ENCODE measurements around the gene HS6ST2.
"Not testable (repeated sequence)": the region's sequence is repeated elsewhere in the genome, so short reads cannot be mapped to it uniquely, and the experiment has no call there.

The HS6ST2 gene

DNA sequence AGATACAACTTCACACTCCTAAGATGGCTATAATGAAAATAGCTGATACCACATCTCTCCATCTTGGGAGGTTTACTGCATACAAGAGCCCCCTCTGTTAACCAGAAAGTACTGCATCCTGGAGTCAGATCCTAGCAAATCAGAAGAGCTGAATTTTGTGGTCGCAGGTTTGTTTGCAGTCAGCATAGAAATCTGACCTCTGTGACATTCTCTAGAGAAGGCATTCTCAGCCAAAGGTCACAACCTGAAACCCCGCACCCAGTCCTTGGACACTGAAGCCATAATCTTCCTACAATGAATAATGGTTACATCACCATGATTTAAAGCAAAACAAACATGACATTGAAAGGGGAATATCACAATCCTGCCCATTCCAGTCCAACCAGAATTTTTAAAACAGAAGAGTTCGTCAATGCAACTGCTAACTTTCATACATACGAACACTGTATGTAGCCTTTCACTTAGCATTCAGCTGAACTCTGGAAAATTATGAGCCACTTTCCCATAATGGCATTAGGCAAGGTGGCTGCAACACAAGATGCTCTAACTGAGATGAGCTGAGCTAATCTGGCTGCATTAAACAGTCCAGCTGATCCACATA, 17.6 kb downstream of the HS6ST2 start:
- DNase-seq (ENCODE audit: low read depth in 2 of 2) = no peak

DNA sequence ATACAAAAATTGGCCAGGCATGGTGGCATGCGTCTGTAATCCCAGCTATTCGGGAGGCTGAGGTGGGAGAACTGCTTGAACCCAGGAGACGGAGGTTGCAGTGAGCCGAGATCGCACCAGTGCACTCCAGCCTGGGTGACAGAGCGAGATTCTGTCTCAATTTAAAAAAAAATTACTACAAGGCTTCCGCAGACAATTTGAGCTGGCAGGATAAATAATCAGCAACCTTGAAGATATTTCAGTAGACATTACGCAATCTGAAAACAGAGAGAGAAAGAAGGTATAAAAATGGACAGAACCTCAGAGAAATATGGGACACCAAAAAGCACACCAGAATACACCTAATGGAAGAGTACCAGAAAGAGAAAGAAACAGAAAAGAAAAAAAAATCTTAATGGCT, 25.3 kb downstream of the HS6ST2 start:
- no peak for DNase-seq (ENCODE audit: low read depth in 2 of 2)

DNA sequence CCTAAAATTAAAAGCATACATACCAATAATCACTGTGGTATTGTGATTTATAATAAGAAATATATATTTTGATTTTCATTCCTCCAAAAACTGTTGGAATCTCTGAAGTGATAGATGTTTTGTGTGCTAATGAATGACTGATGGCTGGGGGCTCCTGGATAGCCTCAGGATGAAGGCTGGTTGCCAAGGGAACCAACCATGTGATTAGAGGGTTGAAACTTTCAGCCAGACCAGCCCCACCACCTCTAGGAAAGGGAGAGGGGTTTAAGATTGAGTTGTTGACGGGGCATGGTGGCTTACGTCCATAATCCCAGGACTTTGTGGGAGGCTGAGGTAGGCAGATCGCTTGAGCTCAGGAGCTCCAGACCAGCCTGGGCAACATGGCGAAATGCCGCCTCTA, 34.0 kb downstream of the HS6ST2 start:
- DNase-seq (ENCODE audit: low read depth in 2 of 2) = no peak

DNA sequence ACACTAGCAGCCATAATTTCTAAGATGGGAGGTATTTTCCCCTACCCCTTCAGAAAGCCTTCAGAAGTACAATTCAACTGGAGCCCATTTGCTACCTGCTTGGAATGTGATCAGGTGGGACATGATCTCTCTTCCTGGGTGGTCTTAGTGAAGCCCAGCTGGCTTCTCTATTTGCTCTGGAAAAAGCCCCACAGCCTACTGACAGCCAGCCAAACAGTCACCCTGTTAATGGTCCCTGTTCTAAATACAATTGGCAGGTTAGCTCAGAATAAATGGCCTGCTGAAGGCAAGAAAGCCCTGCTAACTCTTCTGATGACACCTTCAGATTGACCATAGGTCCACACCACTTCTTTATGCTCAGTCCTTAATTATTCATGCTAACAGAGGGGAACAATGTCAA, 39.9 kb downstream of the HS6ST2 start:
- DNase-seq (ENCODE audit: low read depth in 2 of 2) = no peak

DNA sequence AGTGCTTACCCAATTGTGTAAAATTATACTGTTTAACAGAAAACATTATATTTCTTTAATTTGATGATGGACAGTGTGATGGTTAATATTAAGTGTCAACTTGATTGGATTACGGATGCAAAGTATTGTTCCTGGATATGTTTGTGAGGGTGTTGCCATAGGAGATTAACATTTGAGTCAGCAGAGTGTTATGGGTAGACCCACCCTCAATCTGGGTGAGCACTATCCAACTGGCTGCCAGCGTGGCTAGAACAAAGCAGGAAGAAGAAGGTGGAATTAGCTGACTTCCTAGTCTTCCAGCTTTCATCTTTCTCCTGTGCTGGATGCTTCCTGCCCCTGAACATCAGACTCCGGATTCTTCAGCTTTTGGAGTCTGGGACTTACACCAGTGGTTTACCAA, 42.1 kb downstream of the HS6ST2 start:
- DNase-seq (ENCODE audit: low read depth in 2 of 2) = no peak

DNA sequence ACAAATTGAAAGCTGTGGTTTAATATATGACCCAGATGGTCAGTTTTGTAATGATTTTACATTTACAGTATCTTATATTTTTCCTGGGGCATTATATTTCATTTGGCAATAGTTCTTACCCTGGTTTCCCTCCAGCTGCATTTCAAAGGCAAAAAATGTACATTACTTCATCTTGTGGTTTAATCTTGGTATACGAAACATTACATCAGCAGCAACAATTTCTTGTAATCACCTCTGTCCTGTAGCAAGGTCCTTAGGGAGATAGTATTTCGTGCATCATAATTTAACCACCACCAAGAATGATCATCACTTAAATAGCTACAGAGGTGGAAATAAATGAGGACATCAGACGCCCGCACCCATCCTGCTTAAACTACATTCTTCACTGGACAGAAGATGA, 48.8 kb downstream of the HS6ST2 start:
- DNase-seq (ENCODE audit: low read depth in 2 of 2) = no peak

DNA sequence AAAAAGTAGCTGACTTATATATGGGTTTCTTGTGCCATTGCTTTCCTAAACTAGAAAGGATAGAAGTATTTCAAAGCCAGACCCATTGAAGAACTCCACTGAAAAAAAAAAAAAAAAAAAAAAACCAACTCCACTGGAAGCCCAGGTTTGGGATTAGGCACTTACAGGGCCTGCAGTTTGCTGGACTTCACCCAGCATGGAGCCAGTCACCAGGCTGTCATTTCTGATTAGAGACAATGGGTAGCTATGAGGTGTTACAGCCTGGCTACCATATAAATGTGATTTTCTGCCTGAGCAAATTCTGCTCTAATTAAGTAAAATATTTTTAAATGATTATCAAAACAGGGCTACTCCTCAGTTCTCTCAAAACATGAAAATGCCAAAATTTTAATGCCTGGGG, 49.5 kb downstream of the HS6ST2 start:
- DNase-seq (ENCODE audit: low read depth in 2 of 2) = no peak

DNA sequence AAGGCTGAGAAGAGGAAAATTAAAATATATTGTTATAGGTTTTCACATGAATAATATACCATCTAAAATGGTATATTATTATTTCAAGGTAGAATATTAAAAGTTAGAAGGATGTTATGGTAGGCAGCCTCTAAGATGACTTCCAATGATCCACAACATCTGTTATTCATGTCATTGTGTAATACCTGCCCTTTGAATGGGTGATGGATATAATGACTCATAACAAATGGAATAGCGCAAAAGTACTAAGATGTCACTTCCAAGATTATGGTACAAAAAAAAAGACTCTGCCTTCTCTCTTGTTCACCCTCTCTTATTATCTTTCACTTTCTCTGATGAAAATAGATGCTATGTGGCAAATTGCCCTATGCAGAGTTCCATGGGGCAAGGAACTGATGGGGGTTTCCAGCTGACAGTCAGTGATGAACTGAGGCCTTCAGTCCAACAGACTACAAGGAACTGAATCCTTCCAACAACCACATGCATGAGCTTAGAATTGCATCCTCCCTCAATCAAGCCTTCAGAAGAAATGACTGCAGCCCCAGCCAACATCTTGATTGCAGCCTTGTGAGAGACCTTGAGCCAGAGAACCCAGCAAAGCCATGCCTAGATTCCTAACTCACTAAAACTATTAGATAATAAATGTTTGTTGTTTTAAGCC, 57.7 kb downstream of the HS6ST2 start:
- no peak for DNase-seq (ENCODE audit: low read depth in 2 of 2)

DNA sequence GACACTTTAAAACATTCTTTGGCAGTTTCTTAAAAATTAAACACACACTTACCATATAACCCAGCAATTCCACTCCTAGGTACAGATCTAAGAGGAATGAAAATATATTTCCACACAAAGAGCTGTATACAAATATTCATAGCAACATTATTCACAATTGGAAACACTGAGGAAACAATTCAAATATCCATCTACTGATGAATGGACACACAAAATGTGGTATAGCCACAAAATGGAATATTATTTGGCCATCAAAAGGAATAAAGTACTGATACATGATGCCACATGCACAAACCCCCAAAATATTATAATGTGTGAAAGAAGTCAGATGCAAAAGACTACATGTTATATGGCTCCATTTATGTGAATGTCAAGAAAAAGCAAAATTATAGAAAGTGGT, 70.9 kb downstream of the HS6ST2 start:
- no peak for DNase-seq (ENCODE audit: low read depth in 2 of 2)

DNA sequence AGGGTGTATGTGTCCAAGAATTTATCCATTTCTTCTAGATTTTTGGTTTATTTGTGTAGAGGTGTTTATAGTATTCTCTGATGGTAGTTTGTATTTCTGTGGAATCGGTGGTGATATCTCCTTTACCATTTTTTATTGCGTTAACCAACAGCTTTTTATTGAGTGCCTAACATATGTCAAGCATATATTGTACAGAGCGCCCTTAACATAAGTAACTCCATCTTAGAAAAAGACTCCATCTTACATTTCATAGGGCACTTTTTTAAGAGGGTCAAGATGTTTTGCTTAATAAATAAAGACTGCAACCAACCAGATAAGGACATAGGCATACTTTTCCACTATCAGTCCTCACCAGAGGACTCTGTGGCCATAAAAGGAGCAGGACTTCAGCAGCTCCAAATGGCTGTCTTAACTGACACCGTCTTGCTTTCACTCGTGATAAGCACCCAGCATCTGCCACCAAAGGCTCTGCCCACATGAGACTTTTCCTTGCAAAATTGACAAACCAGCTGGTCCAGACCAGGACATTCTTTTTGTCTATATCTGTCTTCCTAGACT, 75.0 kb downstream of the HS6ST2 start:
- DNase-seq (ENCODE audit: low read depth in 2 of 2) = no peak

DNA sequence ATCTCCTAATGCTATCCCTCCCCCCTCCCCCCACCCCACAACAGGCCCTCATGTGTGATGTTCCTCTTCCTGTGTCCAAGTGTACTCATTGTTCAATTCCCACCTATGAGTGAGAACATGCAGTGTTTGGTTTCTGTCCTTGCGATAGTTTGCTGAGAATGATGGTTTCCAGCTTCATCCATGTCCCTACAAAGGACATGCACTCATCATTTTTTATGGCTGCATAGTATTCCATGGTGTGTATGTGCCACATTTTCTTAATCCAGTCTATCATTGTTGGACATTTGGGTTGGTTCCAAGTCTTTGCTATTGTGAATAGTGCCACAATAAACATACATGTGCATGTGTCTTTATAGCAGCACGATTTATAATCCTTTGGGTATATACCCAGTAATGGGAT, 77.7 kb downstream of the HS6ST2 start:
- not testable (repeated sequence) for DNase-seq (ENCODE audit: low read depth in 2 of 2)

DNA sequence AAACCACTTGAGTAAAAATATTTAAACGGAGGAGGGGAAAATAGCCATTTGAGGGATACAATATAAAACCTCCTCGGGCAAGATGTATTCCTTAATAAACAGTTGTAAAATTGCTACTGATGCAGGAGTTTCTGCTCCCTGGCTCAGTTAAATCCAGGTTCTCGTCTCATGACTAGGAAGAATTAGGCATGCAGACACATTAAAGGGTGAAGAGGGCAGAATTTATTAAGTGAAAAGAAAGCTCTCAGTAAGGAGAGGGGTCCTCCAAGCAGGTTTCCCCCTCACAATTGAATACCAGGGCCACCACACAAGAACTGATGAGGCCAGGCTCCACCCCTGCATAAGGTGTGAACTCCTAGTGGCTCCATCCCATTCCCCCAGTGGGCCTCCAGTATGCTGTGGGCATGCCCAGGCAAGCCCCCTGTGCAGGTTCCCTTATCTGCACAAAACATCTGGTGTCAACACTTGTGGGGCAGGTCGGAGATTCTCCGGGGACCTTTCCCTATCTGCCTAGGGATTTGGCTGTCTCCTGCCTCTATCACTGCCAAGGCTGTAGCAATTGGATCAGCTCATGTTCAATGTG, 80.4 kb downstream of the HS6ST2 start:
- no peak for DNase-seq (ENCODE audit: low read depth in 2 of 2)

DNA sequence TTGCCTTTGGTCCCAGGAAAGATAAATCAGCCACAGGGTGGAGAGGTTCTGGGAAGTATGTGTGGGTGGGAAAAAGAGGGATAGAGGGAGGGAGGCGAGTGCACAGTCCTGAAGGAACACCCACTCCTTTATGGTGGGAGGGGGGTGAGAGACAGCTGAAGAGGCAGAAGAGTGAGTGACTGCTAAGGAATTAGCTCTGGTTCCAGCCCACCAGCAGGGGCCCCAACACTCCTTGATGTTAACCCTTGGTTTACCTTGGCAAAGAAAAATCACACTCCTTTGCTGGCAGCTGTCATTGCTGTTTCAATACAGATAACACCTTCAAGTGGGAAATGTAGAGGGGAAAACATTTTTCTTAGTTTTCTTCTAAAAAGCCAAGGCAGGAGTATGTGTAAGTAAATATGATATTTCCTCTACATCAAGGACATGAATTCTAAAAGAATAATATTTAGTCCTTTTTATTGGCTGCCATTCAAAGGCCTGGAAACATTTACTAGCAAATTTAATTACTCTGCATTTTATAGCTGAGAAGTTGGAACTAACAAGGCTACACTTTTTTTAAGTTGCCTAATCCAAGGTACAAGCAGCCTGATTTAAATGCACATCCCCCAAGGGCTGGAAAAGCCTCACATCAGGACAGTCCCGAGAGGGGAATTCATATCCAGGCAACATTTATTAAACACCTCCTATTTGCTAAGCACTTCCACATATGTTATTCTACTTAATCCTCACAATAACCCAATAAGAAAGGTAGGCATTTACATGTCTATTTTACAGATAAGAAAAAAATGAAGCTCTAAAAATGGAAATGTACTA, 81.7 kb downstream of the HS6ST2 start:
- DNase-seq (ENCODE audit: low read depth in 2 of 2) = no peak

DNA sequence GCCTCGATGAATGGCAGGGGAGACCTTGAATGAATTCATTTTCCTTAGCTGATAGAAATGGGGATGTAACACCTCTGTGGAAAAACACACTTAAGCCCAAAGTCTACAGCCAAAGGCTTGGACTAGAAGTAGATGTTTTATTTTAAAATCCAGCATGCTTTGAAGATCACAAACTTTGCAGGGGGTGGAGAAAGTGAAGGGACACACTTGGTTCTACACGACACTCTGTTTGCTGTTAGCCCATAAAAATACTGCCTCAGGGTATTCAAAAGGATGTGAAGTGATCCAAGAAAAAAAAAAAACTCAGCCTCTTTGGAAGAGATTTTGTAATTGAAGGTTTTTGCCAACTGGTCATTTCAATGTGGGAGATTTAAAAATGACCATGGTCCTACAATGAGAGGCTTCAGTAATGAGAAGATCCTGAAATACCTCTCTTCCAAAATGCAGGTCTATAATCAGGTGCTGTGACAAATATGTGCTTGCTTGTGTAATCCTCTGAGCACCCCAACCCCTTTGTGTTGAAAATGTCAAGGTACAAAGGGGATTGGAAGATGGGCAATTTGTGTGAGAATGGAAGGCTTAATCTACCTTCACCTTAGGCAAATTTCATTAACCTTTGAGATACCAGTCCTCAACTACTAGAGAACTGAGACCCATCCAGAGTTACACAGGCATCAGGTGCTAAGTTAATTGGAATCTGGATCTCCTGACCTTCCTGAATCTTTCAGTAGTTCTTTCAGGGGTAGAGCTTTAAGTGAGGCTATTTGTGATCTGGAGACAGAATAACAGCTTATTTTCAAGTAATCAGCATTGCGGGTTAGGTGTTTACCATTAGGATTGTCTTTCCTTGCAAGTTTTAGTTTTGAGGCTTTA, 82.5 kb downstream of the HS6ST2 start:
- DNase-seq (ENCODE audit: low read depth in 2 of 2) = no peak

DNA sequence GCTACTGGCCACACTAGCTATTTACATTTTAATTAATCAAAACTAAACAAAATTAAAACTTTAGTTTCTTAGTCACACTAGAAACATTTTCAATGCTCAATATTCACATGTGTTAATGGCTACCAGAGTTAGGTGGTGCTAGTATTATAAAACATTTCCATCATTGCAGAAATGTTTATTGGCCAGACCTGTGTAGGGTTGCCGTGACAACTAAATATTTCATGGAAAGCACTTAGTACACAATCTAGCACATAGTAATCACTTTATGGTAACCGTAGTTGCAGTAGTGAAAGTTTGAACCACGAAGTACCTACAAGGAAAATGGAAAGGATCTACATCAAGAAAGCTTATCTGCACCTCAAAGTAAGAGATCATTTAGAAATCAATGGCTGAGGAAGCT, 95.9 kb downstream of the HS6ST2 start:
- no peak for DNase-seq (ENCODE audit: low read depth in 2 of 2)

DNA sequence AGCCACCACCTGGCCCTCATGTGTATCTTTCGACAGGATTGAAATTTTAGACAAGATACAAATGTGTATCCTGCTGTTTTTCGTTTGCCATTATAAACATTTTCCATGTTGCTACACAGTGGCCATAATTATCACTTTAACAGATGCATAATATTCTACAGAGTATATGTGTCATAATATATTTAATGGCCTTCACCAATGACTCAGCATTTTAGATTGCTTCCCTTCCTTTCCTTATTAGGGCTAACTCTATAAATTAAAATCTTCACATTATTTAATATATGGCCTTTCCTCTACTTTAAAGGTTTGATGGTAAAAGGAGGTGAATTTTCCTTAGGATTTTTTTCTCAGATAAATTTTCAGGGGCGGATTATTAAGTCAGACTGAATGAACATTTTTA, 97.4 kb downstream of the HS6ST2 start:
- no peak for DNase-seq (ENCODE audit: low read depth in 2 of 2)

DNA sequence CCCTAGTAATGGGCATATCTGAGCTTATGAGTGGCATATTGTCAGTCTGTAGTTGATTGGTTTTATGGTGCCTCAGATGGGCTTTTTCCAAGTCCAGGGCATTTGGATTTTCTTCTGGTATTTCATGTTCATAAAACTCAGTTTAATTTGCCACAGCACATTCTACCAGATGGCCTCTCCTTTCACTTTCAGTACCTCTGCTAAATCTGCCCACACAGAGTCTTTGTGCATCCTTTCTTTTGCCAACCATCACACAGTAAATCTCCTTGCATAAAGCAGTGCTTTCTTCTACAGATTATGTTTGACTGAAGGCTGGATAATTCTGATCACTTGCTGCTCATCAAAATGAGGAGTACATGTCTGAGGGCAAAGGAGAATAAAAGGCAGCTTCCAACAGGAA, 98.2 kb downstream of the HS6ST2 start:
- no peak for DNase-seq (ENCODE audit: low read depth in 2 of 2)

DNA sequence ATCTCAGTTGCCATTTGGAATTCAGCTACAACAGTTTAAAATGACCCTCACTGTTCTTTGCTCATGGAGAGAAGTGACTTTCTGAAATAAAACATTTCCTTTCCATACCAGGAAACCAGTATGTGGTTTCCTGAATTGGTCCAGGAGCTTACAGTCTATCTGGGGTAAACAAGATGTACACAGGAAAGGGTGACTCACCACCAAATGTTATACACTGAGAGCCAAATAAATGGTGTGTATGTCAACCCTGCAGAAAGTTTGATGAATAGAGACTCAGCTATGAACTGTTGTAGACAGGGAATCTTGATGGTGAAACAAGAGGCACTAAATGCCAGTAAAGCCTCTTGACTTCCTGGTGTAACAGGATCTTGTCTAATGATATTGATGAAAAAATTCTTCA, 100.4 kb downstream of the HS6ST2 start:
- no peak for DNase-seq (ENCODE audit: low read depth in 2 of 2)

DNA sequence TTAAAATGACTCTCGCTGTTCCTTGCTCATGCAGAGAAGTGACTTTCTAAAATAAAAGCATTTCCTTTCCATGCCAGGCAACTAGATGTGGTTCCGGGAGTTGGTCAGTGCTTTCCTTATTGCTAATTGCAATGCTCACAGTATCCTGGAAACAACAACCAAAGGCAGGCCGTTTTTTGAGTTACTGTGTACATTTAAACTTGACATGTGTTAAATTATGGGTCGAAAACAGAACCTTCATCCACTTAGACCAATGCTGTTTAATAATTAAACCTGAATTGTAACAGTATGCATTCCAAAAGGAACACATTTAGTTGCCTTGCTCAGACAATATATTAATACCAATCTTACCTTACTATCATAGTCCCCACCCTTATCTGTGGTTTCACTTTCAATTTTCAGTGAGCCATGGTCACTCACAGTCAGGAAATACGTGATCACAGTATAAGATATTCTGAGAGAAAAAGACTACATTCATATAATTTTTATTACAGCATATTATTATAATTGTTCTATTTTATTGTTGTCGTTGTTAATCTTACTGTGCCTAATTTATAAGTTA, 102.6 kb downstream of the HS6ST2 start:
- no peak for DNase-seq (ENCODE audit: low read depth in 2 of 2)

DNA sequence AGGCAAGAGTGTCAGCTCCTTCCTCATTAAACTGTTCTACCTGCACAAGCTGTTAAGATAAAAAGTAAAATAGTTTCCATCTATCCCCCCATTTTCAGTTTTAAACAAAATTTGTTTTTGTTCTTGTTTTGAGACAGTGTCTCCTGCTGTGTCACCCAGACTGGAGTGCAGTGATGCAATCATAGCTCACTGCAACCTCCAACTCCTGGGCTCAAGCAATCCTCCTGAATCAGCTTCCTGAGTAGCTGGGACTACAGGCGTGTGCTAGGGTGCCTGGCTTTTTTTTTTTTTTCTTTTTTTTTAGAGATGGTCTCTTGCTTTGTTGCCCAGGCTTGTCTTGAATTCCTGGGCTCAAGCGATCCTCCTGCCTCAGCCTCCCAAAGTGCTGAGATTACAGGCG, 105.4 kb downstream of the HS6ST2 start:
- no peak for DNase-seq (ENCODE audit: low read depth in 2 of 2)

DNA sequence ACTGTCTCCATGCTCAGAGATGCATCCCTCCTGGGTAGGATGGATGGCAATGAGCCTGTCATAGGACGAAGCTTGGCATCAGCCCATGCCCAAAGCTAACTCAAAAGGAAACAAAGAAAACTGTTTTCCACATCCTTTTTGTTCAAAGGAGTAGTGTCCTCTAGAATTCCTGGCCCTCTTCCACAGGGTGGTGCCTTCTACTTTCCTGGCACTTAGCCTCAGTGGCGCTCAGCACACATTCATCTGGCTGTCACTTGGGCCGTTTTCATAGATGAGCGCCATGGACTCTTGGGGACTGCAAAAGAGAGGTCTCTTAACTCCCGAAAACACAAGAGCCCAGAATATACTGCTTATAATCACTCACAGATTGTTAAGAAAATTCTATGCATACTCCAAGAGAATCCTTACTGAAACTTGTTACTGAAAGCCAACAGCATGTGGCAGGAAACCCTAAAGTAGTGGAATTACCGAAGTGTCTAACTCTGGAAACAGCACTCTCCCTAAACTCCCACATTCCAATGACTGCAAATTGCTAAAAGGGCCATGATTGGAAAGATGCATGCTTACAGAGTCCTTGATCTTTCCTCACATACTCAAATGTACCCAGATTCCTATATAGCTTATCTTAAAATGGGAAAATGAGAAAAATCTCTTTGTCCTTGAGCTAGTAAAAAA, 110.0 kb downstream of the HS6ST2 start:
- DNase-seq (ENCODE audit: low read depth in 2 of 2) = no peak

Data from stimulated activated CD8-positive, alpha-beta memory T cell treated with anti-CD3 and anti-CD28 coated beads, Interleukin-7, amount 100 ng/mL, for 4 hours (primary cell).